GM12873 (cell line): ENCODE results near the gene RHOJ.

Source experiments
- CTCF ChIP-seq: IDR thresholded peaks from 2 replicates; pipeline ENCODE4 v1.5.1; 2012; ENCODE audit warnings: low read depth, mild to moderate bottlenecking, moderate library complexity, low read length, control low read depth; ENCODE audit not compliant: insufficient read depth; ENCODE audit errors: missing control alignments

Gene RHOJ

GRCh38 chr14:63241096-63241495, 36.9 kb downstream of the RHOJ start:
- TF ChIP-seq CTCF = no peak

- TF ChIP-seq CTCF = no peak
These were observed 39.4 kb downstream of the RHOJ start for GRCh38 chr14:63243646-63244045.

- TF ChIP-seq CTCF = no peak
These were observed 41.6 kb downstream of the RHOJ start for GRCh38 chr14:63245893-63246292.

GRCh38 chr14:63248211-63248610, 44.0 kb downstream of the RHOJ start:
- no peak for TF ChIP-seq CTCF

GRCh38 chr14:63249092-63249491, 44.8 kb downstream of the RHOJ start:
- no peak for TF ChIP-seq CTCF

- TF ChIP-seq CTCF = no peak
These were observed 53.1 kb downstream of the RHOJ start for GRCh38 chr14:63257299-63257698.

GRCh38 chr14:63262446-63262845, 58.2 kb downstream of the RHOJ start:
- no peak for TF ChIP-seq CTCF

GRCh38 chr14:63266106-63266505, 61.9 kb downstream of the RHOJ start:
- TF ChIP-seq CTCF = no peak
